NCI-H524 (cell line): Measurements from ENCODE around the gene FOXP1.

Experiments
- DNase-seq, 2 experiments: peaks; one replicate each; lab custom pipeline; 2025; lab: John Stamatoyannopoulos, UW

The FOXP1 gene

DNA sequence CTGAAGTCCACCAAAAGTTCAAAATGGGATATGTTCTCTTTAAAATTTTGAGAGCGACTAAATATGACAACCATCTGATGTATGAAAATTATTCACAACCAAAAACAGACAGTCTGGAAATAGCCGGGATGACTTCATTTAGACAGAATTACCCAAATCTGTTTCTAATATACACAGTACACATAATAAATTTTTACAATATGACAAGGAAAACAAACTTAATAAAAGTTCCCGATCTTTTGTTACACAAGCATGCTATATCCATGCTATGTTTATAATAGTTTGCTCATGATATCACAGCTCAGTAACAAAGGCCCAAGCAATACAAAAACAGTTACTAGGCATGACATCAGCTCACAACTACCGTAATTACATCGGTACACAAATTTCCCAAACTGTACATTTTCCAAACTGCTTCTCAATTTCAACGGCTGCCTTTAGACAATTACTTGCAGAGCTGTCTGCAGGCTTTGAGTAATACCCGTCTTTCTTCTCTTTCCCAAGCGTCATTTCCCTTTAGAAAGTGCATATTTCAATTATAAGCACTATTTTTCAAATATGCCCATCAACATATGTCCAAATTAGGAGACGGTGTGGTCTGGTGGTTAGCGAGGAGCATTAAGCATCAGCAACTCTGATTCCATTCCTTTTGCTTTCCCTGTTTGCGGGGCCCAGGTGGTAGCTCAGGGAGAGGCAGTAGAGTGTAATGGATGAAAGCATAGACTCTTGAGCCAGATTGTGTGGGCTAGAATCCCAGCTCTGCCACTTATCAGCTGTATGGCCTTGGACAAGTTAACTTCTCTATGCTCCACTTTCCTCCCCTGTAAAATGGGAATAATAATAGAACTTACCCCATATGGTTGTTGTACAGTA lies 481.2 kb downstream of the FOXP1 start:
- no peak for DNase-seq

GRCh38 chr3:71101626-71102025 lies 481.9 kb downstream of the FOXP1 start:
- no peak for DNase-seq

- no peak for DNase-seq
Observed at GRCh38 chr3:71101014-71101413, 482.5 kb downstream of the FOXP1 start.

DNA sequence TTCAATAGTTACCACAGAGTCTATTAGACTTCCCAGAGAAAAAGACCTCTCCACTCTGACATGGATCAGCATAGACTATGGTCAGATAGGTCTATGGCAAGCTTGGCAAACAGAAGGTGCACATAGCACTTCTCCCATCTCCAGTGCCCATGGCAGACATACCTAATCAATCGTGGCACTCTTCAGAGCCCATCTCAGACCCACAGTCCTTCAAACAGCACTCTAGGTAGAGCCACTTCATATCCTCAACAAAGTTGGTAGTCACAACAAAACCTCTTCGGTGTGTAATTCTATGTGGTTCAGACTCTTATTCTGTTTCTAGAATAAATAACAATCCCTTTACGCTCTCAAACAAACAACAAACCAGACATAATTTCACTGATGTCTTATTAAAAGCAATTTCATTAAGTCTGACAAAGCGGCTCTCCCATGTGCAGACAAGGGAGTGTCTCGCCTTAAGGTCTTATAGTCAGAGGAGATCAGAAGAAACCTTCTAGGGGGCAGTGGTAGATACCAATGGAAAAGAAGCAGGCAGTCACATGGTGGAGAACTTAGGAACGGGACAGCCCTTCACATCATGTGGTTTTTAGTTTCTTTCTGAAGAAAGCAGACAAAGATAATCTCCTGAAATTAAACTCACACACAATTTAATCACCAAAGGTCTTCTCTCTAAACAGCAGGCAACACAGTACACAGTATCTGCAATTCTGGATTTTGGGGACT lies 483.4 kb downstream of the FOXP1 start:
- DNase-seq, result no peak

DNA sequence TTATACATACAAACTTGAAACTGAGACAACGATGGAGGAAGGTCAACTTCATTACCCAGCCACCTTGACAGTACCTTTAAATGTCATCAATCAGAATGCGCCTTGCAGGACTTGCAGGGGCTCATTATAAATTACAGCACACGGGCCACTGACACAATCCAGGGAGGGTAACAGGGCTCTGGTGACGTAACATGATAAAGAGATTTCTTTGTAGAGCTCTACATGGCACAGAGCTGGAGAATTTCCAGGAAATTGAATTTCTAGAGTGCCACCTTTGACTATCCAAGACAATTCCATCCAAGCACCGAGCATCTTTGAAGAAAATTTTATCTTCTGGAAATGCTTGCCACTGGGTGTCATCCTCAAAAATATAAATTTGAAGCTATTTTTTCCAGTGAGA lies 486.0 kb downstream of the FOXP1 start:
- no peak for DNase-seq

DNA sequence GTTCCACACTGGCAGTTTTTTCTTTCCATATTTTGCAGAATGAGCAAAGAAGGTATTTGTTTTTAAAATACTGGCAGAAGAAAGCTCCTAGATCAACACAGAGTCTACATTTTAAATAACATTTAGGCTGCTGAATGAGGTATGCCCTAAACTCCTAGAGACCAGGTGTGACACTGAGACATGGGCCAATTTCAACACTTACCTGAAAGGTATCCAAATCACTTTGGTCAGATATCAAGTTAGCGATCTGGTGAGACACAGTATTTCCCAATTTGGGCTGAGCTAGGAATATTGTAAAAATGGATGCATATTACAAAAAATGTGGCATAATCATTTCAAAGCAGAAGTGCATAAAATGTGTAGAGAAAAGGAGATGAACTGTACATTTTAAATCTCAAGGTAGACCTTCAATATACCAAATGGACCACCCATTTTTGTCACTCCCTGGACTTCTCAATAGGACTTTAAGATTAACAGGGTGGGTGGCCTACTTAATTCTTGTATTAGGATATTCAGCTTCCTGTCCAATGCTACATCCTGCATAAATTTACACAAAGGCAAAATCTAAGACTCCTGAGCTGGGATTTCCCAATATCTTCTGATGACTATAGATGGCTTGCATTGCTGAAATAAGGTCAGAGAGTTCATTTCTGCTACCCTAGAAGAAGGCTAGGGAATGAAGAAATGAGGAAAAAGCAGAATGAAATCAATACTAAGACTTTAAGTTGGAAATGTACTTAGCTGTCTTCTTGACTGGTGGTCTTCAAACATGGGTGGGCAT lies 487.8 kb downstream of the FOXP1 start:
- no peak for DNase-seq

DNA sequence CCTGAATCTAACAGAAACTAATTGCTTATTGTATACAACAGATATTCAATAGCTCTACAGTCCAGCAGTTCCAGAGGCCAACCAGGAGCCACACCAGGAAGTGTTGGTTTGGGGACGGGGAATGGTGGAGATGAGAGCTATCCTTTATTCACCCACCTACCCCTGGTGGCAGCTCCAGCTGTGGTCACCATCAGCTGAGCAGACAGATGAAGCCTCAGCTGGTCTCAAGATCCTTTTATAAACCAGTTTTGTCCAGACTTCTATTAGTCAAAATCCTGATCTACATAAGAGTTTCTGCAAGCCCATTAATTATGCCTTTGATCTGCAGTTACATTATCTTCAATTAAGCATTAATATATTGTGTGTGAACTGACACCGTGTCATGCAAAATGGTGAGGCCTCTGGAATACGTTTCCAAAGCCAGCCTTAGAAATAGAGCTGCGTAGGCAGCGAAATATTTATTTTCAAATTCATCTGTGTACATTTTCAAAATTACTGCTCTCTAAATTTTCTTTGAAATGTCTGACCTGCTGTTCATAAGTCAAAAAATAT lies 488.8 kb downstream of the FOXP1 start:
- no peak for DNase-seq

DNA sequence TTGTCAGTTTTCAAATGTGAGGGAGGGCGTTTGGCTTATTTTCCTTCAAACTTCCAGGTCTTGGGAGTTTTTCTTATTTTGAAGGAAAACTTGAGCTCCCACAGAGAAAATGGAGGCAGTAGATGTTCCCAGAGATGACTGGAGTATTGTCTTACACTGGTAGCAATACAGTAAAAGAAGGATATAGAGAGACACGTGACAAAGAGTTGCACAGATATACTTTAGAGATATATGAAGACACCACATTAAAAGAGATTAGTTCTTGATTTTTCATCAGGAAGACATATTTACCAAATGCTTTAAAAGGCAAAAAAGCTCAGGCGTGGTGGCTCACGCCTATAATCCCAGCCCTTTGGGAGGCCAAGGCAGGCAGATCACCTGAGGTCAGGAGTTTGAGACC lies 490.9 kb downstream of the FOXP1 start:
- no peak for DNase-seq

DNA sequence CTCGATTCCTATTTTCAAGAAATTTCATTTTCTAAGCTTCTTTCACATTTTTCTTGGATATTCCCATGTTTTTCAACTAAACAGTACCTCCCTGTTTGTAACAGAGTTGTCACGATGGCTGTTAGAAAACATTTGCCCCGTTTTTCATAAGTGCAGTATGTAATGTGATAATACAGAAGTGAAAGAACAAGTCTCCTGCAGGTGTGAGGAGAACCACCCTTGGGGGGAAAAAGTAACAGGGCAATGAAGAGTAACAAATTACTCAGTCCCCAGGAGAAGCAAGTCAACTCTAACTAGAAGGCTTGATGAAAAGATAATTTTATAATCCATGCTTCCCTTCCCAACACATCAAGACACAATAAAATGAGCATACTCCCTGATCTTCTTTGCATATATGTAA lies 493.3 kb downstream of the FOXP1 start:
- no peak for DNase-seq

GRCh38 chr3:71089271-71089847 lies 494.2 kb downstream of the FOXP1 start:
- no peak for DNase-seq

GRCh38 chr3:71088742-71089141 lies 494.8 kb downstream of the FOXP1 start:
- no peak for DNase-seq

GRCh38 chr3:71088019-71088708 lies 495.4 kb downstream of the FOXP1 start:
- no peak for DNase-seq

GRCh38 chr3:71087143-71088018 lies 496.1 kb downstream of the FOXP1 start:
- no peak for DNase-seq

DNA sequence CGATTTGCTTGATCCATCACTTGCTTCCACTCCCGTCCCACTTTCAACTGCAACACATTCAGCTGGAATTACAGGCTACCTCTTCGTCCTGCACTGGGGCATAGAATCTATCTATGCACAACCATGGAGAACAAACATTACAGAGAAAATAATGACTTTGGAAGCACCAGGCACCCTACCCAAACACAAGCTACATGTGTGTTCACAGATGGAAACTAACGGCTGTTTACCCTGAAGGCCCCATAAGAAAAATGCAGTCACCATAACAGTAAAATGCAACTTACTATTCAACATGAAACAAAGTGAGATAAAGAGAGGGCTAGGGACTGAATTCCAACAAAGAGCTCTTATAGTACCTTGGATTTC lies 496.8 kb downstream of the FOXP1 start:
- DNase-seq, result no peak

GRCh38 chr3:71083726-71084131 lies 499.8 kb downstream of the FOXP1 start:
- DNase-seq, result no peak

DNA sequence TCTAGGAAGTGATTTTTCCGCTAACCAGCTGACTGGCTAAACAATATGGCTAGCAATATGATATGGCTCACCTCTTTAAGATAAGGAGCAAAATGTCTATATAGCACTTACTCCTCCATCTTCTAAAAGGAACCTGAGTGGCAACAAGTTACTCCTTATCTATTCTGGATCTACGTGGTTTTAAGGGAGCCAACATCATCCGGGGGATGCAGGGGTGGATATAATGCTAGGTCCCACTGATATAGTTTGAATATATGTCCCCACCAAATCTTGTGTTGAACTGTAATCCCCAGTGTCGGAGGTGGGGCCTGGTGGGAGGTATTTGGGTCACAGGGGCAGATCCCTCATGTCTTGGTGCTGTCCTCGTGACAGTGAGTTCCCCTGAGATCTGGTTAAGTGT lies 500.7 kb downstream of the FOXP1 start:
- DNase-seq, result no peak

GRCh38 chr3:71080517-71081083 lies 502.9 kb downstream of the FOXP1 start:
- no peak for DNase-seq

- DNase-seq, result no peak
Observed at GRCh38 chr3:71078723-71079525, 504.6 kb downstream of the FOXP1 start.

GRCh38 chr3:71078199-71078598 lies 505.3 kb downstream of the FOXP1 start:
- DNase-seq, result no peak
